Memory B cell (primary cell): Measurements from ENCODE around the gene NPRL2.
A peak's percentile ranks its signal among the peaks of the same experiment; 100 is the strongest.

Experiments used
- ATAC-seq: fragments of 150-1000 bp; cut with Tn5 transposase; 2 replicates; pipeline ENCODE4 v1.10.0; 2021; ENCODE audit warnings: low read depth, mild to moderate bottlenecking, moderate library complexity
- DNase-seq, 2 donors: peaks; one replicate each; pipeline ENCODE4 v3.0.0; 2022; ENCODE audit warnings: low spot score in 2 of 2
- H3K27ac Mint-ChIP-seq: one replicate; pipeline ENCODE4 v1.8.0; 2022; ENCODE audit warnings: mild to moderate bottlenecking, moderate library complexity, mixed read lengths
- H3K27me3 Mint-ChIP-seq: one replicate; pipeline ENCODE4 v1.8.0; 2022; ENCODE audit warnings: mixed read lengths
- H3K36me3 Mint-ChIP-seq: one replicate; pipeline ENCODE4 v1.8.0; 2022; ENCODE audit warnings: mild to moderate bottlenecking, mixed read lengths
- H3K4me1 Mint-ChIP-seq: one replicate; pipeline ENCODE4 v1.8.0; 2022; ENCODE audit warnings: mixed read lengths
- H3K4me3 Mint-ChIP-seq: one replicate; pipeline ENCODE4 v1.8.0; 2022; ENCODE audit warnings: mild to moderate bottlenecking, moderate library complexity, mixed read lengths
- H3K9me3 Mint-ChIP-seq: one replicate; pipeline ENCODE4 v1.8.0; 2022; ENCODE audit warnings: mixed read lengths

Gene NPRL2

GRCh38 chr3:50380405-50381085, 30.0 kb upstream of the NPRL2 start:
- DNase-seq (no peak), ATAC-seq (no peak)
- H3K4me1 Mint-ChIP-seq: no peaks in the 10 kb centered on the region
- no peak overlapping the region for H3K4me3 Mint-ChIP-seq
- no peak overlapping the region for H3K27ac Mint-ChIP-seq
- no peaks in the 10 kb centered on the region for H3K9me3 Mint-ChIP-seq
- peaks cover 7% of the 10 kb centered on the region for H3K27me3 Mint-ChIP-seq
- no peaks in the 10 kb centered on the region for H3K36me3 Mint-ChIP-seq

GRCh38 chr3:50378757-50379156, 28.2 kb upstream of the NPRL2 start:
- Mint-ChIP-seq H3K4me3 (no peak overlapping the region), H3K27ac (no peak overlapping the region), H3K9me3 (no peaks in the 10 kb centered on the region), H3K27me3 (peaks cover 4% of the 10 kb centered on the region), H3K4me1 (peaks cover under 1% of the 10 kb centered on the region), H3K36me3 (no peaks in the 10 kb centered on the region)
- no peak for ATAC-seq
- no peak for DNase-seq

GRCh38 chr3:50378024-50378423, 27.4 kb upstream of the NPRL2 start:
- Mint-ChIP-seq H3K27ac (no peak overlapping the region), H3K36me3 (no peaks in the 10 kb centered on the region), H3K4me1 (peaks cover 6% of the 10 kb centered on the region), H3K4me3 (no peak overlapping the region), H3K27me3 (peaks cover 8% of the 10 kb centered on the region), H3K9me3 (no peaks in the 10 kb centered on the region)
- no peak for DNase-seq
- no peak for ATAC-seq

- Mint-ChIP-seq H3K36me3 (no peaks in the 10 kb centered on the region), H3K4me3 (no peak overlapping the region), H3K27ac (no peak overlapping the region), H3K27me3 (peaks cover 13% of the 10 kb centered on the region), H3K9me3 (no peaks in the 10 kb centered on the region), H3K4me1 (peaks cover 7% of the 10 kb centered on the region)
- DNase-seq (no peak), ATAC-seq (peak; percentile 47)
These were observed 24.8 kb upstream of the NPRL2 start for GRCh38 chr3:50375258-50375931.

GRCh38 chr3:50374363-50375257, 24.0 kb upstream of the NPRL2 start:
- Mint-ChIP-seq H3K4me1 (peaks cover 7% of the 10 kb centered on the region), H3K27me3 (peaks cover 13% of the 10 kb centered on the region)

GRCh38 chr3:50373146-50374051, 22.8 kb upstream of the NPRL2 start:
- no peaks in the 10 kb centered on the region for H3K36me3 Mint-ChIP-seq
- H3K27me3 Mint-ChIP-seq: peaks cover 16% of the 10 kb centered on the region
- no peak overlapping the region for H3K4me3 Mint-ChIP-seq
- no peak for DNase-seq
- H3K27ac Mint-ChIP-seq: peak overlapping the region; percentile 9
- H3K4me1 Mint-ChIP-seq: peaks cover 8% of the 10 kb centered on the region
- no peak for ATAC-seq
- H3K9me3 Mint-ChIP-seq: no peaks in the 10 kb centered on the region

More at GRCh38 chr3:50374363-50375257, 24.0 kb upstream of the NPRL2 start:
- Mint-ChIP-seq H3K9me3 (no peaks in the 10 kb centered on the region), H3K4me3 (no peak overlapping the region), H3K36me3 (no peaks in the 10 kb centered on the region), H3K27ac (no peak overlapping the region)
- ATAC-seq (no peak), DNase-seq (no peak)

- peaks cover 10% of the 10 kb centered on the region for H3K4me1 Mint-ChIP-seq
- peaks cover 14% of the 10 kb centered on the region for H3K27me3 Mint-ChIP-seq
- no peaks in the 10 kb centered on the region for H3K36me3 Mint-ChIP-seq
- no peak overlapping the region for H3K4me3 Mint-ChIP-seq
- DNase-seq: no peak
- no peak for ATAC-seq
- no peaks in the 10 kb centered on the region for H3K9me3 Mint-ChIP-seq
- no peak overlapping the region for H3K27ac Mint-ChIP-seq
These were observed 21.8 kb upstream of the NPRL2 start for GRCh38 chr3:50372349-50372748.

GRCh38 chr3:50371133-50371685, 20.6 kb upstream of the NPRL2 start:
- H3K4me1 Mint-ChIP-seq: peaks cover 11% of the 10 kb centered on the region
- H3K9me3 Mint-ChIP-seq: no peaks in the 10 kb centered on the region
- H3K27me3 Mint-ChIP-seq: peaks cover 14% of the 10 kb centered on the region
- ATAC-seq: no peak
- no peak overlapping the region for H3K4me3 Mint-ChIP-seq
- no peak for DNase-seq
- no peaks in the 10 kb centered on the region for H3K36me3 Mint-ChIP-seq
- no peak overlapping the region for H3K27ac Mint-ChIP-seq

GRCh38 chr3:50370594-50370993, 20.0 kb upstream of the NPRL2 start:
- Mint-ChIP-seq H3K27me3 (peaks cover 14% of the 10 kb centered on the region), H3K4me1 (peaks cover 16% of the 10 kb centered on the region), H3K36me3 (no peaks in the 10 kb centered on the region), H3K4me3 (no peak overlapping the region), H3K9me3 (no peaks in the 10 kb centered on the region), H3K27ac (no peak overlapping the region)
- no peak for DNase-seq
- ATAC-seq: no peak

- no peak for ATAC-seq
- Mint-ChIP-seq H3K4me1 (peaks cover 20% of the 10 kb centered on the region), H3K4me3 (no peak overlapping the region)
These were observed 18.6 kb upstream of the NPRL2 start for GRCh38 chr3:50369012-50369670.

GRCh38 chr3:50365842-50366220, 15.3 kb upstream of the NPRL2 start:
- no peaks in the 10 kb centered on the region for H3K9me3 Mint-ChIP-seq
- peaks cover 18% of the 10 kb centered on the region for H3K4me1 Mint-ChIP-seq
- peaks cover 4% of the 10 kb centered on the region for H3K27me3 Mint-ChIP-seq
- DNase-seq: no peak
- no peaks in the 10 kb centered on the region for H3K36me3 Mint-ChIP-seq
- H3K4me3 Mint-ChIP-seq: peak overlapping the region; percentile 88
- no peak for ATAC-seq
- peak overlapping the region; percentile 91 for H3K27ac Mint-ChIP-seq

More at GRCh38 chr3:50369012-50369670, 18.6 kb upstream of the NPRL2 start:
- Mint-ChIP-seq H3K27ac (no peak overlapping the region), H3K36me3 (no peaks in the 10 kb centered on the region), H3K9me3 (no peaks in the 10 kb centered on the region), H3K27me3 (peaks cover 14% of the 10 kb centered on the region)
- no peak for DNase-seq

- ATAC-seq (peak; percentile 97), DNase-seq (peak; percentile 88 to 92)
- Mint-ChIP-seq H3K27ac (peak overlapping the region; percentile 91), H3K36me3 (no peaks in the 10 kb centered on the region), H3K27me3 (peaks cover 4% of the 10 kb centered on the region), H3K9me3 (no peaks in the 10 kb centered on the region), H3K4me1 (peaks cover 18% of the 10 kb centered on the region), H3K4me3 (peak overlapping the region; percentile 88)
These were observed 14.7 kb upstream of the NPRL2 start for GRCh38 chr3:50365080-50365841.
